Measurements from ENCODE around the gene NR1H4. TPM values are rescaled to one million over a fixed set of nuclear protein-coding genes. Genes with fewer than 3 reads are reported as not detected.

Gene NR1H4
- total and polyA plus RNA-seq, 2 of the 13 experiments (the other 11 are each of a cell fraction or from before 2014, with no cell fraction given), result 27.3 to 114 TPM

- TF ChIP-seq MYPOP (CRISPR knock-in tag; IDR thresholded peaks at IDR 0.05), result peak; percentile 60; the same call in 1 of the 2 replicates
- TF ChIP-seq CHD4 (IDR thresholded peaks at IDR 0.05; ENCODE audit: borderline replicate concordance, low read length), result peak; percentile 96; the same call in 1 of the 2 replicates
- peak; percentile 58; the same call in 1 of the 2 replicates for TF ChIP-seq KMT2B (CRISPR knock-in tag; IDR thresholded peaks at IDR 0.05)
- peak; percentile 37; the same call in 1 of the 2 replicates for TF ChIP-seq HOXA3 (CRISPR knock-in tag; IDR thresholded peaks at IDR 0.05)
- TF ChIP-seq ELF1 (CRISPR knock-in tag; IDR thresholded peaks at IDR 0.05), result 0 out of 2 replicates have a peak, but pooled peaks have one; percentile 18
- TF ChIP-seq GPBP1L1 (CRISPR knock-in tag; IDR thresholded peaks at IDR 0.05), result no peak
- TF ChIP-seq IRF2 (CRISPR knock-in tag; IDR thresholded peaks at IDR 0.05), result no peak
- TF ChIP-seq SALL1 (CRISPR knock-in tag; IDR thresholded peaks at IDR 0.05), result peak; percentile 36; the same call in 1 of the 2 replicates
- TF ChIP-seq SNAPC2 (CRISPR knock-in tag; IDR thresholded peaks at IDR 0.05), result peak; percentile 33; the same call in 1 of the 2 replicates
- no peak for TF ChIP-seq YEATS4 (CRISPR knock-in tag; IDR thresholded peaks at IDR 0.05; ENCODE audit: borderline replicate concordance)
- peak; percentile 68; the same call in 1 of the 2 replicates for TF ChIP-seq ZNF264 (CRISPR knock-in tag; IDR thresholded peaks at IDR 0.05)
- TF ChIP-seq DRAP1 (CRISPR knock-in tag; IDR thresholded peaks at IDR 0.05), result 0 out of 2 replicates have a peak, but pooled peaks have one; percentile 13
- TF ChIP-seq THAP11 (CRISPR knock-in tag; IDR thresholded peaks at IDR 0.05), result peak; percentile 32; the same call in 1 of the 2 replicates
- TF ChIP-seq TARDBP (CRISPR knock-in tag; IDR thresholded peaks at IDR 0.05), result peak; percentile 45; the same call in 1 of the 2 replicates
- peak; percentile 6; the same call in 1 of the 2 replicates for TF ChIP-seq HNF4A (CRISPR knock-in tag; IDR thresholded peaks at IDR 0.05)
- TF ChIP-seq ZBTB49 (CRISPR knock-in tag; IDR thresholded peaks at IDR 0.05; ENCODE audit: borderline replicate concordance), result no peak
- TF ChIP-seq ZNF629 (CRISPR knock-in tag; conservative IDR thresholded peaks at IDR 0.05), result peak; percentile 98
- TF ChIP-seq SAP130 (CRISPR knock-in tag; IDR thresholded peaks at IDR 0.05; ENCODE audit: low read depth), result peak; percentile 56
- TF ChIP-seq ZNF12 (CRISPR knock-in tag; IDR thresholded peaks at IDR 0.05), result 0 out of 2 replicates have a peak, but pooled peaks have one; percentile 15
- TF ChIP-seq CREM (IDR thresholded peaks at IDR 0.05), result peak; percentile 35; the same call in 1 of the 2 replicates
- TF ChIP-seq CREM (CRISPR knock-in tag; IDR thresholded peaks at IDR 0.05), result no peak
- TF ChIP-seq NCOA2 (CRISPR knock-in tag; IDR thresholded peaks at IDR 0.05), result peak; percentile 50; the same call in 1 of the 2 replicates
- TF ChIP-seq RXRA (CRISPR knock-in tag; IDR thresholded peaks at IDR 0.05), result no peak
- TF ChIP-seq ZNF292 (CRISPR knock-in tag; IDR thresholded peaks at IDR 0.05; ENCODE audit: borderline replicate concordance, low read depth), result no peak
- 0 out of 2 replicates have a peak, but pooled peaks have one; percentile 25 for TF ChIP-seq KDM4B (CRISPR knock-in tag; IDR thresholded peaks at IDR 0.05)
- peak; percentile 24; the same call in 1 of the 2 replicates for TF ChIP-seq RXRB (CRISPR knock-in tag; IDR thresholded peaks at IDR 0.05; ENCODE audit: borderline replicate concordance)
- peak; percentile 86 for TF ChIP-seq ZMYM3 (CRISPR knock-in tag; IDR thresholded peaks at IDR 0.05)
- TF ChIP-seq MED1 (CRISPR knock-in tag; IDR thresholded peaks at IDR 0.05), result peak; percentile 63; the same call in 1 of the 2 replicates
Observed at GRCh38 chr12:100476013-100476751, 2.5 kb downstream of the NR1H4 start (continued).
